MV-4-11 (cell line): Measurements from ENCODE around the gene LRRK1.

Source experiments
- DNase-seq: peaks from one replicate; lab custom pipeline; 2025; lab: John Stamatoyannopoulos, UW

The LRRK1 gene

DNA sequence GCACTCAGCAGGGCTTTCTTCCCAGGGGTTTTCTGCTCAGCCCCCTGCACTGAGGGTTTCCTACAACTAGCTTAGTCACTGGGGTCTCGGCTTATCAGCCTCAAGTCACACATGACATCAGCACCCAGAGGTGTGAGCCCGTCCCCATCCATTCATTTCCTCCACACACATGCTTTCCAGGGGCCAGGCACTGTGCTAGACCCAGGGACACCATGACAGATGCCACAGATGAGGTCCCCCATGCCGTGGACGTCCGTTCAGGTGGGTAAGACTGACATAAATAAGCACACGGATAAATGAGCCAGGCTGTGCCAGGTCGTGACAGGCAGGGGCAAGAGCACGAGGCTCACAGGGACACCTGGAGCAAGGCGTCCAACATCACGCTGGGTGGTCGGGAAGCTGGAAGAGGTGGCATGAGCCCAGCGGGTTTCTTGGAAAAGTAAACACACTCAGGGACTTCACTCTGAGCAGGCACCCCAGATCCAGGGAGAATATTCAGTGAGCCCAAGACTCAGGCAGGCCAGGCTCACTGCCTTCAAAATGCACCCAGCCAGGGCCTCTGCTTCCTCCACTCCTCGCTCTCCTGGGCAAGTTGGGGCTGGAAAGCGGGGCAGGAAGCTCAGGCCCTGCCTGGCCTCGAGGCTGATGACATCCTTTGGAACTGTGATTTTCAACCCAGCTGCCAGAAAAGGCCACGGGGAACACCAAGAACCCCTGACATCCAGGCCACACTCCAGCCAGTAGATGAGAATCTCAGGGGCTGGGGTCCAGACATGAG is 193.4 kb downstream of the LRRK1 start:
- DNase-seq = no peak

GRCh38 chr15:101113114-101114005 is 194.2 kb downstream of the LRRK1 start:
- DNase-seq = no peak

DNA sequence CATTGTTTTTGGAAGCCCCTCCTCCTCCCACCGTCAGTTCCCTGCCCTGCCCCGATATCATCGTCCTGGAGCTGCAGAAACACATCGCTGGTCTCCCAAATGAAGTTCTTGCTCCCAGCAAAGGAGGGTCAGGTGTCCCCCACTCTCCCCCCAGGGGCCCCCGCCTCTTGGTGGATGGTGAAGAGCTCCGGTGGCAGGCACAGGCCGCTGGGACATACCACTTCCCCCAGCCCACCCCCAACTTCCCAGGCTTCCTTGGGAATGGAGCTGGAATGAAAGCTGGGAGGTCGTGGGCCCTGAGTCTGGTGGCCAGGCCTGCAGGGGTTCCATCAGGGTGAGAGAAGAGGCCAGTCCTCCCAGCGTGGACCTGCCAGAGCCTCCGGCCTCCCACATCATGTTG is 195.0 kb downstream of the LRRK1 start:
- DNase-seq = no peak

- no peak for DNase-seq
Measured at GRCh38 chr15:101114610-101115009, 195.5 kb downstream of the LRRK1 start.

- no peak for DNase-seq
Measured at GRCh38 chr15:101115393-101115785, 196.2 kb downstream of the LRRK1 start.

DNA sequence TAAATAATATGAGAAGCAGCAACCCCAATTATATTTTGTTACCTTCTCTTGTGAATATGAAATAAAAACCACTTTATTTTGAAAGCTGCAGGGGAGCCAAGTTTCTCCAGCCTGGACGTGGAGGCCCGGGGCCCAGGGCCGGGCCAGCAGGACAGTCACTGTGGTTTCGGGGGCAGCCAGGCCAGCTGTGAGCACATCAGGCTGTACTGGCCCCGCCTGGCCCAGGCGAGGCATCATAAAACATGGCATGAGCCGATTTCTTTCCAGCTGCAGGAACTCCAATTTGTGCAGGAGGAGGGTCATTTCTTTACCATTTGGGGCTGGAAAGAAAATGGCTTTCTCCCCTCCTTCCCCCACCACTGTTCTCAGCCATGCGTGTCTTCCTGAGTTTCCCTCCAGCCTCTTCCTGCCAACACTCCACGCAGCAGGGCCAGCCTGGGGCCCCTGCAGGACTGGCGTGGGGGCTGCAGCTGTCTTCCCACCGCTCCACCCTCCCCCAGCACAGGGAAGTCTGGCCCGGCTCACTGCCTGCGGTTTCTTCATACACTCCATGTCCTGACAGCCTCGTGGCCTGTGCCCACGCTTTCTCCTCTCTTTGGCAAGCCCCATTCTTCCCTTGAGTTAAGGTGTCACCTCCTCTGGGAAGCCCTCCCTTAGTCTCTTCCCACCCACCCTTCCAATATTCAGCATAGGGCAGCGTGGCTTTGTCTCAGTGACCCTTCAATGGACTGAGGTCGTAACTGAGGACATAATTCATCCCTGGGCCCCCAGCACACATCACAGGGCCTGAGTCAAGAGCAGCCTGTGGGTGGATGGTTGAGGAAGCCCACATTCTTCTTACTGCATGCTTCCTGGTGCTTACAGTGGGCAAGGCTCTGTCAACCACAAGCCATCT is 196.9 kb downstream of the LRRK1 start:
- peak; percentile 50 for DNase-seq

- no peak for DNase-seq
Measured at GRCh38 chr15:101116681-101116976, 197.5 kb downstream of the LRRK1 start.

DNA sequence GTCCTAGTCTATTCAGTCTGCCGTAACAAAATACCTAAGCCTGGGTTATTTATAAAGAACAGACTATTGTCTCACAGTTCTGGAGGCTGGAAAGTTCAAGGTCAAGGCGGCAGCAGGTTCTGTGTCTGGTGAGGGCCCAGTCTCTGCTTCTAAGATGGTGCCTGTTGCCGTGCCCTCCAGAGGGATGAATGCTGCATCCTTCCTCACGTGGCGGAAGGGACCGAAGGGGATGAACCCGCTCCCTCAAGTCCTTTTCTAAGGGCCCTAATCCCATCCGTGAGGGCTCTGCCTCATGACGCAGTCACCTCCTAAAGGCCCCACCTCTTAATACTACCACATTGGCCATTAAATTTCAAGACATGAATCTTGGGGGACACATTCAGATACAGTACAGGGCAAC is 199.0 kb downstream of the LRRK1 start:
- no peak for DNase-seq

- DNase-seq = no peak
Measured at GRCh38 chr15:101118615-101119014, 199.5 kb downstream of the LRRK1 start.

DNA sequence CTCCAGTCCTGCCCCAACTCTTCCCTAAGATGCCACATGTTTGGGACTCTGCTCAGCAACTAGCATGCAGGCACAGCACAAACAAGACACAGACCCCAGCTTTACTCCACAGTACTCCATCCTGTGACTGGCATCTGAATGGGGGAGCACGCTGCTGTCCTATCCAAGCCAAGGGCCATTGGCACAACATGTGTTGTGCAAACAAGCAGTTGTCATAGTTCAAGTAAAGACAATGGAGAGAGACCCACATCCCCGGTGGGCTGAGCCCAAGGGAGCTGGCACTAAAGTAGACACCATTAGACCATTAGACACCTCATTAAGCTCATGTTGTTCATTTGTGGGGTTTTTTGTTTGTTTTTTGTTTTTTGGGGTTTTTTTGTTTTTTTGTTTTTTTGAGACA is 200.0 kb downstream of the LRRK1 start:
- DNase-seq = no peak
